Endothelial cell of hepatic sinusoid (primary cell): ENCODE results near the gene ABHD2.
"Not testable (repeated sequence)": the region's sequence is repeated elsewhere in the genome, so short reads cannot be mapped to it uniquely, and the experiment has no call there.

Experiments
- in situ Hi-C: cut with HindIII; loops from 2 replicates; pipeline ENCODE4 v1.10.0; 2017; ENCODE audit warnings: low sequenced_read_pairs

ABHD2 gene

DNA sequence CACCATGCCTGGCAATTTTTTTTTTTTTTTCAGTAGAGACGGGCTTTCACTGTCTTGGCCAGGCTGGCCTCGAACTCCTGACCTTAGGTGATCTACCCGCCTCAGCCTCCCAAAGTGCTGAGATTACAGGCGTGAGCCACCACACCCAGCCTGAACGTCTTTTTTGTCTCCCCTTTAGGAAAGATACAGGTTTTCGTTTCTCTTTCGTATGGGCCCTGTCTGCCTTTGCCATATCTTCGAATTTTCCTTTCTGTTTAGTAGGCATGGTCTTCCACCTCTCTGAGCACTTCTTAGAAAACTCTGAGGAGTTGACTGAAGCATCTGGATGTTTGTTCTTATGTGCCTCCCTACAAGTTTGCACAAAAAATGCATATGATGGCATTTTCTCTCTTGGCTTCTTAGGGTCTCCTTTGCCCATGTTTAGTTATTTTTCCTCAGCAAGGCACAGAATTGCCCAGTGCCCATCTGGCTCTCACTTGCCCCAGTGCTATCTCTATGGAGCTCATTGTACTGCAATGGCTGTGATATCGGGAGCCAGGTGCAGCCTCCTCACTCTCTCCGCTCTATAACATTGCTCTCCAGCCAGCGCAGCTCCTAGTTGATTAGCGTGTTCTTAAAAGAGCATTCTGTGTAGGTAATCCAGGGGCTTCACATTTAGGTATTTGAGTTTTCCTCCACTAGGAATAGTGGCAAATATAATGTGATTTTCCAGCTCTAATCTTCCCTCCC is 48.0 kb downstream of the ABHD2 start:
- in situ Hi-C loops, result no loop called here

DNA sequence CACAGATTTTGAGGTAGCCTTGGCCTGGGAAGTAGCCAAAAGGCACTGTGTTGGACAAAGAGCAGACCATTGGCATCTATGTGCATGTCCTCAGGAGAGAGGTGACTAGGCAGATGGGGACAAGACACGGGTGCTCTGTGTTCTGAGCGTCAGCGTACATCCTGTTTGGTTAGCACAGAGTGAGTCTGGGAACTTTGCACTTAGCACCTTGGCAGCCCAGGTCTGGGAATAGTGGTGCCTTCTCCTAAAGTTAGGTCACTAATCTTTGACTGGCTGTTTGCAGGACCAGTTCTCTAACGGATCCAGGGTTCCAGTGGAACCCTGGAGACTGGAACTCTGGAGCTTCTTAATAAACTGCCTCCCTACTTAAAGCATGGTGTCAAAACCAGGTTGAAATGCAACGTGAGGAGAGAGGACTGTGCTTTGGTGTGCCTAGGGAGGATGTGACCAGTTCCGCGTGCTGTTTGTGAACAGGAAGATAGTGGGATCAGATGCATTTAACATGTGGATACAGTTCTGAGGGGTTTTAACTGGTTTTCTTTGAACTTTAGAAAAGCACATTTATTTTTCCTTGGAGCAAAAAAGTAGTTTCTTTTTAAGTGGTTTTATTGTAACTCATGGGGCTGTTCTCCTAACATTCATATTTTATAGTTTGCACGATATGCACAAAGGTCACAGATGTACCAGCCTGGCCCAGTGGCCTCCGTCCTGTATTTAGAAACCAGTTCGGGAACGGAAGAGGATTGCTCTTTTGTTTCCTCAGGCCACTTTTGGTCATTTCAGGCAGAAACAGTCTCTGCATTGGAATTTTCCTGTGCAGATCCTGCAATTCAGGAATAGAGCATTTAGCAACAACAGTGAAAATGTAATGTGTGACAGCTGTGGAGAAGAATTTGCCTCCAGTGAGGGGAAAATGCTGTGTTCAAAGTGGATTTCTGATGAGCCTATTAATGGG is 48.8 kb downstream of the ABHD2 start:
- in situ Hi-C loops, result no loop called here

DNA sequence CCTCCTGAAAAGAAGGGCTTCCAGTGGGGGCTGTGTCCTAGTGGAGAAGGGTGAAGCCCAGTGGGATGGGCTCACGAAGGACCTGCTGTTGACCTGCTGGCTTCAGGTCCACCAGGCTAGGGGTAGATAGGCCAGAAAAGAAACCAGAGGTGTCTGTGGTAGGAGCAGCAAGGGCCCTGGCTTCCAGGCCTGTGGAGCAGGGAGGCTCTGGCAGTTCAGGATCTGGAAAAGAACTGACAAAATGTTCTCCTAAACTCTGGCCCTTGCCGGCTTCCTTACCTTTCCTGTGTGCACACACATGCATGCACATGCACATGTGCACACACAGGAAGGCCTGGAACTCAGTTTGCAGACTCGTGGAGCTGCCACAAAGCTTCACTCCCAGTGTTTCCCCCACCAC is 49.7 kb downstream of the ABHD2 start:
- in situ Hi-C loops, result no loop called here

DNA sequence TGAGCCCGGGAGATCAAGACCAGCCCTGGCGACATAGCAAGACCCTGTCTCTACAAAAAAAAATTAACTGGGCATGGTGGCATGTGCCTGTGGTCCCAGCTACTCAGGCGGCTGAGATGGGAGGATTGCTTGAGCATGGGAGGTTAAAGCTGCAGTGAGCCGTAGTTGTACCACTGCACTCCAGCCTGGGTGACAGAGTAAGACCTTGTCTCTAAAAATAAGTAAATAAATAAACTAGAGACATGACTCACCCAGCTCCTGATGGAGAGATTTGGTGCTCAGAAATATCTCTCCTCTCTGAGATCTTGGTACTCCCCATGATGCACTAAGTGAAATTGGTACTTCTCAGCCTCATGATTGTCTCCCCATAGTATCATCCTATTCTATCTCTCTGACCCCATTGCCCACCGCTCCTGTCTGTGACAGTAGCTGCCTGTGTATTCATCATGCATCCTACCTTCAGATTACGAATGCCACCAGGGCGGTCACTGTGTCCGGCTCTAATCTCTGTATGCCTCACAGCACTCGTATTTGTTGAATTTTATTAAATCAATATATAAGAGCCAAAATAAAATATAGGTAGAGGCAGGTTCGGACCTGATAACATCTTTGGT is 50.9 kb downstream of the ABHD2 start:
- in situ Hi-C loops, result no loop called here

DNA sequence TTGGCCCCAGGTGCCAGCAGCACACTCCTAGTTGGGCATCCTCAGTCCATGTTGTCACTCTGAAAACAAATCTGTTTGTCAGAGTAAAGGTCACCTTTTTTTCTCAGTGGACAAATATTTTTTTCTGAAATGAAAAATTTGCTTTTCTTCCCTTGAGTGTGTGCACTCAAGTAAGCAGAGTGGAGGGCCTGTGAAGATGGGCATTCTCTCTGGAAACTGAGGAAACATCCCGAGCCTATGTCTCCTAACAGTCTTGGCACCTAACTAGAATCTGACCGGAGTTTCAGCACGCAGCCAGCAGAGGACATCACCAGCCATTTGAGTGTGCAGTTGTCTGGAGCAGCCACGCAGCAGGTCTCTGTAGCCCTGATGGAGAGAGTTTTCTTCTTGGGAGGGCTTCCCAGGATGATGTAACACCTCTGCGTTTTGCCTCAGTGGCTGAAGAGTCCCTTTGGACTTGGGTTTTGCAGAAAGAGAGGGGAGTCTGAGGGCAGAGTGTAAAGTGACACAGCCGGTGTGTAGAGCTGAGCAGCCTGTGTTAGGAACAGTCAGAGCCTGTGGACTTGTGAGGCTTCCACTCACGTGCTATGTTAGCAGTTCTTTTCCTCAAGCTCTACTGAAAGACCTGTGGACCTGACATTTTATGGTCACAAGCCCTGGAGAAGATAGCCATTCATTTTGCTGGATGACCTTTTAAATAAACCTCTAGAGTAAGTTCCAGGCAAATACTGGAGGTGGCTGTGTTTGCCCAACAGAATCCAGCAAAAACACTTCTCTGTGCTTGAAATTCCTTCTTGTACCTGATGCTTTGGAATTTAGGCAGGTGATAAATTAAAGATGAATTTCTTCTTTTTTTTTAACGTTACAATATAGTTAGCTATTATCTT is 51.6 kb downstream of the ABHD2 start:
- in situ Hi-C loops, result no loop called here

DNA sequence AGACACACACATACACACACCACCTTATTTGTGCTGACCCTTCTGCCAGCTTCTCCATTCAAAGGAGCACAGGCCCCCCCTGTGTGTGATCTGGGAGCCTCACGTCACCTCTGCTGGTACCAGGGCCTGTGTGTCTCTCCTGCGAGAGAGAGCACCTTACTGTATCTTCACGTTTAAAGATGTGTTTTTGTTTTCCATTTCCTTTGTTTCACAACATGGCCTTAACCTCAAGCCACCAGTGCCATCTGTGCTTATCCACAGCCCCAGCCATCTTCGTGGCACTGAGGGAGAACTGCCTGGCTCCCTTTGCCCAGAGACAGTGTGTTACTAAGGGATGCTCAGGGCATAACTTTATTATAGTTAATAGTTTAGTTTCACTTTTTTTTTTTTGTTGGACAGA is 52.3 kb downstream of the ABHD2 start:
- in situ Hi-C loops, result no loop called here

DNA sequence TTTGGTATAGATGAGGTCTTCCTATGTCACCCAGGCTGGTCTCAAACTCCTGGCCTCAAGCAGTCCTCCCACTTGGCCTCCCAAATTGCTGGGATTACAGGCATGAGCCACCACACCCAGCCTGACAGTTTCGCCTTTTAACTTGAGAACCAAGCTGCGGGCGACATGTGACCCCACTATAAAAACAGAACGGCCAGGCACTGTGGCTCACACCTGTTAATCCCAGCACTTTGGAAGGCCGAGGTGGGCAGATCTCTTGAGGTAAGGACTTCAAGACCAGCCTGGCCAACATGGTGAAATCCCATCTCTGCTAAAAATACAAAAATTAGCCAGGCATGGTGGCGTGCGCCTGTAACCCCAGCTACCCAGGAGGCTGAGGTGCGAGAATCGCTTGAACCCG is 52.9 kb downstream of the ABHD2 start:
- in situ Hi-C loops, result not testable (repeated sequence)

DNA sequence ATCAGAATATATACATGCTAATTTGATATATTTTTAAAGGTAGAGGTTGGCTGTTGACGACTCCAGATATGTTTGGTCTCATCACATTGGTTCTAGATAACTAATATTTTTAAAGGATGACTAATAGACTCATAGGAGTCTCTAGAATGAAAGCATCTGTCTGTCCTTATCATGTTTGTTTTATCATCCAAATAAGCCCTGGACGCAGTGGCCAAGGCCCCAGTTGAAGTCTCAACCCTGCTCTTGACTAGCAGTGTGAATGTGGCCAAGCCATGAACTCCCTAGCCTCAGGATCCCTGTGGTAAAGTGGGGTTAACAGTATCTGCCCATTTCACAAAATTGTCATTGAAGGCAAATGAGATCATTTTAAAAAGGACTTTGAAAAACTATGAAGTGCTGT is 53.6 kb downstream of the ABHD2 start:
- in situ Hi-C loops, result no loop called here

DNA sequence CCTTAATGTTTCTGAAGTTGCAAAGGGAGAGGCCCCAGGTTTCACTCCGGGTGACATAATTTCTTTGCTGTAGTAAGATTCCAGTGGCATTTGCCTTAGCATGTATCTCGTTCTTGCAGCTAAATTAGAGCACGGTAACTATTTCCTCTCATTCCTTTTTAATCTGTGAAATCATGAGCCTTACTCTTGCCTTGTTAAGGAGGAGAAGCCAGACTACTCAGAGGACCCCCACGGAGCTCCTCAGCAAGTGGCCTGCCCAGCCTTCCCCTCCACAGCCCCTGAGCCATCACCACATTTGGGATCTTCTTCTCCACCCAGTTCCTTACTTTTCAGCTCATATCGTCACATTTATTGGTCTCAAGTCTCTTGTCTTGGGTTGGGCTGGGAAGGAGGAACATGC is 54.2 kb downstream of the ABHD2 start:
- in situ Hi-C loops, result no loop called here

DNA sequence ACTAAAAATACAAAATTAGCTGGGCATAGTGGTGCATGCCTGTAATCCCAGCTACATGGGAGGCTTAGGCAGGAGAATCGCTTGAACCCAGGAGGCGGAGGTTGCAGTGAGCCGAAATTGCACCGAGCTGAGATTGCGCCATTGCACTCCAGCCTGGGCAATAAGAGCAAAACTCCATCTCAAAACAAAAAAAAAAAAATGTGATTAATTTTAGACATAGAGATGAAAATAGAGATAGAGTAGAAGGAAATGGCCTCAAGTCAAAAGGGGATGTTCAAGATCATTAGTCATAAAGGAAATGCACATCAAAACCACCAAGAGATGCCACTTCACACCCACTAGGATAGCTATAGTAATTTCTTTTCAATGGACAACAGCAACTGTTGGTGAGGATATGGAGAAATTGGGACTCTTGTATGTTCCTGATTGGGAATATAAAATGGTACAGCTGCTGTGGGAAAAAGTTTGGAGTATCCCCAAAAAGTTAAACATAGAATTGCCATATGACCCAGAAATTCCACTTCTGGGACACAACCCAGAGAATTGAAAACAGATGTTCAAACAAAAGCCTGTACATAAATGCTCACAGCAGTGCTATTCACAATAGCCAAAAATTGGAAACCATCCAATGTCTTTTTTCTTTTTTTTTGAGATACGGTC is 55.4 kb downstream of the ABHD2 start:
- in situ Hi-C loops, result no loop called here

DNA sequence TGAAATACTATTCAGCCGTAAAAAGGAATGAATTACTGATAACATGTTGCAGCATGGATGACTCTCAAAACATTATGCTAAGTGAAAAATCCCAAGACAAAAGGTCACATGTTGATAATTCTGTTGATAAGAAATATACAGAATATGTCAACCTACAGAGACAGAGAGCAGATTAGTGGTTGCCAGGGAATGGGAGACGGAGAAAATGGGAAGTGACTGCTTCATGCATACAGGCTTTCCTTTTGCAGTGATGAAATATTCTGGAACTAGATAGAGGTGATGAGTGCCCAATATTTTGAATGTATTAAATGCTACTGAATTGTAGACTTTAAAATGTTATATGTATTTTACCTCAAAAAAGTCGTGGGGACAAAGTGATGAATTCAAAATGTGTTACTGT is 56.2 kb downstream of the ABHD2 start:
- in situ Hi-C loops, result no loop called here

DNA sequence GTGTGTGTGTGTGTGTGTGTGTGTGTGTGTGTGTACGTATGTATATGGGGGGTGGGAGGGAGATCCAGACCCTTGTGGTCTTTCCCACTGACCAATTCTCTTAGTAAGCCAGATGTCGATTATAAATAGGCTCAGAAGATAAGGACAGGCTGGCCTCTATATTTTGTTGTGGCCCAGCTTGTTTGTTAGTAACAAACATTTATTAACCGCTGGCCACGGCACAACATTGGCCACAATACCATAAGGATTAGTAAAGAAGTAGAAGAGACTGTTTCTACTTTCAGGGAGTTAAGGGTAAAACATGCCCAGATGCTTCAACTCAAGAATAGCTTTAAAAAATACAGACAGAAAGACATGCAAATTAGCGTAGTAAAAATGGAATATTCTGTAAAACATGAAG is 58.1 kb downstream of the ABHD2 start:
- in situ Hi-C loops, result no loop called here

DNA sequence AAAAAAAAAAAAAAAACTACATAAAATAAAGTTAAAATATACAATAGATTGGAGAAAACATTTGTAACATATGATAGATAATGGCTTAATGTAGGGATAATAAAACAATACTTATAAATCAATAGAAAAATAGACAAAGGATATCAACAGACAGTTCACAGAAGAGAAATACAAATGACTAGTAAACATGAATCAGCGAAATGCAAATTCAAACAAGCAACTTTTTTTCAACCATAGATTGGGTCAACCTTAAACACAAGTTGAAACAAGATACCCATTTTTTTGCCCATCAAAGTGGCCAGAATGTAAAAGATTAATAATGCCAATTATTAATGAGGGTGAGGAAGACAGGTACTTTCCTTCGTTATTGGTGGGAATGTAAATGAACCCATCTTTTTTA is 59.9 kb downstream of the ABHD2 start:
- in situ Hi-C loops, result no loop called here

DNA sequence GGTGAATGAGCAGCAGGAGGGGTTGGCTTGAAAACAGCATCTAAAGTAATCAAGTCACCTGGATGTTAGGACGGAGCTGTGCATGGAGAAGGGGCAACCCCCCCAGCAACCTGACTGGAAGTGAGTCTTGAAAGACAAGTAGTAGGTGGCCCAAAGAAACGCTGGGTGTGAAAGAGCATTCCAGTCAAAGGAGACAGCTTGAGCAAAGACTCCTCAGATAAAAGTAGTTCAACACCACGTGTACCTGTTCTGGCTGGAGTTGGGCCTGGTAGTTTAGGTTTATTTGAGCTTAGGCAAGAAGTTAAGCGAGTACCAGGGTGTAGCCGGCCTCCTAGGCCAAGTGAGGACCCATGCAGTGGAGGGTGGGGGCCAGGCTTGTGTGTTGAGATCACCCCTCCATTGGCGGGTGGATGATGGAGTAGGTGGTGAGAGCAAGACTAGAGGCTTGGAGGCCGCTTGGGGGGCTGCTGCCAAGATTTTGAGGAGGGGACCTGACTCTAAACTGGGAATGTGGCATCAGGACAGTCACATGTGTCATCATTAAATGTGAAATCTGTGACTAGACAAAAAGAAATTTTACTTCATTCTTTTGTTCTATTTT is 61.3 kb downstream of the ABHD2 start:
- in situ Hi-C loops, result loop anchor here (5.0 kb wide), 1 partner anchor 242 kb away; no protein-coding TSS in a partner anchor

DNA sequence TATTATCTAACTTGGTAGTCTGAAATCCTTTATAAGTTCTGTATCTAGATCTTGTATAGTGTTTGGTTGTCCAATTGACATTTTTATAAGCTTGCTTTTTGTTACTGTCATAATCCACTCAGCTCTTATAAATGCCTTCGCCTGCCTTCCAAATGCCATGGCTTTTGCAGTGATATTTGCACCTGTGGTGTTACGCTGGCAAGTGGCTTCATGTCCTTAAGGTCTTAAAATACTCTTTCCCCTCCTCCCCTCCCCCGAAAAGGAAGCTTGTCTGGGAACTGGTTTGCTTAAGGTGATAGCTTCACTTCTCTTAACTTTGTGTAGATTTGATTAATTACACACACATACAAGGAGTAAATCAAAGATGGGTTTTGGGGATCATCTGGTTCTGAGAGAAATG is 62.0 kb downstream of the ABHD2 start:
- in situ Hi-C loops, result loop anchor here (5.0 kb wide), 1 partner anchor 243 kb away; no protein-coding TSS in a partner anchor

DNA sequence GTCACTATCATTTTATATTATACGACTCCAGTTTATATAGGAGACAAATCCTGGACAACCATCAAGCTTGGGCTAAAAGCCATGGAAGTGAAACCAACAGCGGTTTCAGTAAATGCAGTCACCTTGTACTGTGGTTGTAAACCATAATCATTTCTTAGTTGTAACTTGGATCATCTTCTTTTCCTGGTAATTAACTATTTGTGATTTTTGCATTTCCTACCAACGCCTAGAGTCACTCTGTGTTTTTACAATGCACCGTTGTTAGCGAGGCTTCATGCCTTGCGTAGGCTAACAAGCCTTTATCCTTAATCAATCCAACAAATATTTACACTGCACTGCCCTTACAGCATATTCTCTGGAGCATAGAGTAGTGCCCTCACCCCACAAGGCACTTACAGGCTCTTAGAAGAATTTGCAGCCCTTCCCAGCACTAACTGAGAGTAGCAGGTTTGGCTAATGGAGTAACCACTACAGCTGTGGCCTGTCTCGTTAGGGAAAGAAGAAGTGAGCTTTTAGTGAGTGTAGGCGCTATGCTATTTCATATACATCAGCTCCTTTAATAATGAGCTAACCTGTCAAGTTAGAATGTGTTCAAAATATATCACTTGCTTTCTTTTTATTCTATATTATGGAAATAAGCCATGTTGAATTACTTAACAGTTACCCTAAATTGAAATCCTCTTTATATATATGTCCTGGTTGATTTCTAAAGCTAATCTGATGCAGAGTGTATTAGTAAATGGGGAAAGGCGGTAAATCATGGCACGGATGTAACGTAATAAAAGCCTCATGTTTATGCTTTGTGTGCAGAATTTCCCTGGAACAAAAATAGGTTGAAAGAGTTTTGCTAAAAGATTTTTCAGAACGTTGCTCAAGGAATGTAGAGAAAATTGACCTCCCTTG is 62.8 kb downstream of the ABHD2 start:
- in situ Hi-C loops, result loop anchor here (5.0 kb wide), 1 partner anchor 244 kb away; no protein-coding TSS in a partner anchor

DNA sequence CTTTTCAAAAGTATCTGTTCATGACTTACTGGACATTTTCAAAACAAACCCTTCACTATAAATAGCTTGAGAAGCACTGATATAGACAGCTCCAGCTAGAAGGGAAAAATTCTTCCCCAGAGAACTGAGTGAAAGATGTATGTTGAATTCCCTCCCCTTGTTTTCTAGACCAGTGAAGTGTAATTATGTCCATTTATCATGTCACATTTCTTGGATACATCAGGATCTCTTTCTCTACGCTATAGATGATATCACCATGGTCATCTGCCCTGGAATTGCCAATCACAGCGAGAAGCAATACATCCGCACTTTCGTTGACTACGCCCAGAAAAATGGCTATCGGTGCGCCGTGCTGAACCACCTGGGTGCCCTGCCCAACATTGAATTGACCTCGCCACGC is 66.9 kb downstream of the ABHD2 start:
- in situ Hi-C loops, result no loop called here

DNA sequence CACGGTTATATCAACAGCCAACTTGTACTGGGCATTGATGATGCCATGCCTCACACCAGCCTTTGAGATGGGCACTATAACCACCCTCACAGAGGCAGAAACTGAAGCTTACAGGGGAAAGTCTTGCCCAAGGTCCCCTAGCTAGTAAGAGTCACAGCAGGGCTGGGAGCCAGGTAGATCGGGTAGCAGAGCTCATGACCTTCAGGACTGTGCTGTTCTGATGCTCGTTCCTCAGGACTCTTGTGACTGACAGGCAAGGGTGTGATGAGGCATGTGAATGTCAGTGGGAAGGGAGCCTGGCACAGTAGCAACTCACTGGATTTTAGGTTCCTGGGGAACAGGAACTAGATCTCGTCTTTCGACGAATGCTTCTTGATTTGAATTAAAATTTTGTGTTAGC is 67.4 kb downstream of the ABHD2 start:
- in situ Hi-C loops, result no loop called here

DNA sequence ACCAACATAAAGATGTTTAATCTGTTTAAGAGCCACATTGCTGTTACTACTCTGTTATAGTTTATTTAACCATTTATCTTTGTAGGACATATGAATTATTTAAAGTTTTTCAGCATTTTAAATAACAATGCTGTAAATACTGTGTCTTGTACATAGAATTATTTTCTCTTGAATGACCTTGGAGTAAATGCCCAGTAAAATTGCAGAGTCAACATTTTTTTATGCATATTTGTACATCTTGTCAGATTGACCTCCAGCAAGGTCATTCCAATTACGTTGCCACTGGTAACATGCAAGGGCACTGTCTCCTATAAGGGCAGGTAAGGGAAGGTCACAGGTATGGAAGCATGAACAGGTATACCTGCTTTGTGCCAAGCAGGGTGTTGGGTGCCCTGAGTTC is 68.8 kb downstream of the ABHD2 start:
- in situ Hi-C loops, result no loop called here
